Trophoblast cell (in vitro differentiated cells and primary cell): ENCODE results near the gene C10orf67.

Source experiments
- DNase-seq, 2 donors: peaks; one replicate each; pipeline ENCODE4 v3.0.0-alpha.2; 2016
- H2AFZ ChIP-seq: 2 replicates; pipeline ENCODE4 v1.6.1; 2013; ENCODE audit warnings: low read length, moderate library complexity, mild to moderate bottlenecking; ENCODE audit not compliant: insufficient read depth, poor library complexity
- H2AK5ac ChIP-seq: 2 replicates; pipeline ENCODE4 v1.6.1; 2013; ENCODE audit warnings: mild to moderate bottlenecking, low read length
- H2BK120ac ChIP-seq: 2 replicates; pipeline ENCODE4 v1.6.1; 2013; ENCODE audit warnings: low read length, mild to moderate bottlenecking, moderate library complexity; ENCODE audit not compliant: insufficient read depth, poor library complexity
- H2BK12ac ChIP-seq: 2 replicates; pipeline ENCODE4 v1.6.1; 2013; ENCODE audit warnings: mild to moderate bottlenecking, low read length, moderate library complexity
- H2BK5ac ChIP-seq: 2 replicates; pipeline ENCODE4 v1.6.1; 2013; ENCODE audit warnings: low read length, low read depth, moderate library complexity, mild to moderate bottlenecking; ENCODE audit not compliant: poor library complexity
- H3K14ac ChIP-seq: 2 replicates; pipeline ENCODE4 v1.6.1; 2013; ENCODE audit warnings: mild to moderate bottlenecking, low read length
- H3K18ac ChIP-seq: 2 replicates; pipeline ENCODE4 v1.6.1; 2013; ENCODE audit warnings: mild to moderate bottlenecking, low read length
- H3K23ac ChIP-seq: 2 replicates; pipeline ENCODE4 v1.6.1; 2013; ENCODE audit warnings: low read length
- H3K27ac ChIP-seq: 2 replicates; pipeline ENCODE4 v1.5.1; 2013; ENCODE audit warnings: low read depth, mild to moderate bottlenecking, inconsistent platforms, low read length, moderate library complexity
- H3K27me3 ChIP-seq: 2 replicates; pipeline ENCODE4 v1.6.1; 2013; ENCODE audit warnings: inconsistent platforms, mild to moderate bottlenecking, low read length, moderate library complexity; ENCODE audit not compliant: insufficient read depth
- H3K36me3 ChIP-seq, 2 experiments: 1 replicate in 1 of 2; 2 replicates in 1 of 2; pipeline ENCODE4 v1.6.1; 2013; ENCODE audit warnings: low read length in 2 of 2, mild to moderate bottlenecking in 2 of 2, moderate library complexity in 1 of 2; ENCODE audit not compliant: insufficient read depth in 2 of 2, control insufficient read depth in 1 of 2
- H3K4ac ChIP-seq: 2 replicates; pipeline ENCODE4 v1.6.1; 2013; ENCODE audit warnings: low read depth, mild to moderate bottlenecking, low read length, moderate library complexity
- H3K4me1 ChIP-seq, 2 experiments: 1 replicate in 1 of 2; 2 replicates in 1 of 2; pipeline ENCODE4 v1.6.1; 2013; ENCODE audit warnings: low read length in 2 of 2, mild to moderate bottlenecking in 2 of 2, moderate library complexity in 1 of 2; ENCODE audit not compliant: insufficient read depth in 2 of 2, control insufficient read depth in 1 of 2
- H3K4me2 ChIP-seq: 2 replicates; pipeline ENCODE4 v1.6.1; 2013; ENCODE audit warnings: inconsistent platforms, mild to moderate bottlenecking, low read length, moderate library complexity
- H3K4me3 ChIP-seq: 2 replicates; pipeline ENCODE4 v1.5.1; 2013; ENCODE audit warnings: mild to moderate bottlenecking, low read depth, low read length, inconsistent platforms
- H3K79me1 ChIP-seq: one replicate; pipeline ENCODE4 v1.6.1; 2013; ENCODE audit warnings: low read length
- H3K79me2 ChIP-seq: 2 replicates; pipeline ENCODE4 v1.6.1; 2013; ENCODE audit warnings: low read length, mild to moderate bottlenecking; ENCODE audit not compliant: control insufficient read depth, insufficient read depth, poor library complexity
- H3K9ac ChIP-seq: 2 replicates; pipeline ENCODE4 v1.6.1; 2013; ENCODE audit warnings: mild to moderate bottlenecking, low read length
- H3K9me3 ChIP-seq: 2 replicates; pipeline ENCODE4 v1.6.1; 2013; ENCODE audit warnings: low read depth, mild to moderate bottlenecking, control low read depth, inconsistent platforms, low read length; ENCODE audit not compliant: insufficient read depth
- H4K12ac ChIP-seq: 2 replicates; pipeline ENCODE4 v1.6.1; 2013; ENCODE audit warnings: low read depth, mild to moderate bottlenecking, low read length, moderate library complexity
- H4K8ac ChIP-seq: 2 replicates; pipeline ENCODE4 v1.6.1; 2013; ENCODE audit warnings: low read depth, mild to moderate bottlenecking, low read length, moderate library complexity
- H4K91ac ChIP-seq: one replicate; pipeline ENCODE4 v1.6.1; 2013; ENCODE audit warnings: low read depth, mild to moderate bottlenecking, low read length, moderate library complexity
- WGBS: extraction: QIAGEN DNeasy Blood & Tissue Kit; methylation state at CpG from one replicate; pipeline ENCODE4 v1.1.7; 2013; ENCODE audit warnings: missing lambda C conversion rate; ENCODE audit not compliant: insufficient read length, insufficient coverage; ENCODE audit errors: extremely low coverage; 5-methylcytosine and 5-hydroxymethylcytosine counted together

C10orf67 gene

DNA sequence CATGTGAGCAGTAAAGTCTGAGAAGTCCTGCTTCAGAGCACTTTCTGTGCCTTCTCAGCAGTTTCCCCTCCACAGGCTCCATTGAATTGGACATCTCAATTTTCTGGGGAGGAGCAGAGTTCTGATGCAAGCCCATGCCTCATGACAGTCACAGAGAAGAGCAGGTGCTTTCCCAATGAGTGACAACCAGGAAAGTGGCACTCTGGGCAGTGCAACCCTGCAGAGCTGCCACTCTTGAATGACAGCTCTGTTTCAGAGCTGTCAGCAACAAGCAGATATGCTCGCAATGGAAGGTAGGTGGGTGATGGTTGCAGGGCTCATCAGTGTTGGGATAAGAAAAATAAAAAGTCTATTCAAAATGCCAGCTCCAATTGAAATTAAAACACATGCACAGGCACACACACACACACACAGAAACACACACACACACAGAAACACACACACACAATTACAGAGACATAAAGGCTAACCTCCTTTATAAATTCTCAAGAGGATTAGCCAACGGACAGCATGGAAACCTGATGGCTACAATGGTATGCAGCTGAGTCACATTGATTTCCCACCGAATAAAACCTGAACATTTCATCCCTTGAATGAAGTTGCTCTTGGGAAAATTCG lies 50.5 kb downstream of the C10orf67 start:
- Histone ChIP-seq H2BK5ac (no peak overlapping the region), H3K79me2 (no peaks in the 10 kb centered on the region), H3K23ac (no peak overlapping the region), H4K12ac (no peak overlapping the region), H3K27me3 (no peaks in the 10 kb centered on the region), H3K4me1 (no peaks in the 10 kb centered on the region), H3K4me2 (no peak overlapping the region), H3K4me3 (no peak overlapping the region), H3K9ac (no peak overlapping the region), H3K14ac (no peak overlapping the region), H3K79me1 (no peaks in the 10 kb centered on the region), H3K4ac (no peak overlapping the region), H3K18ac (no peak overlapping the region), H4K8ac (no peak overlapping the region), H2BK12ac (no peak overlapping the region), H2AK5ac (no peak overlapping the region), H2BK120ac (no peak overlapping the region), H3K27ac (no peak overlapping the region), H2AFZ (no peak overlapping the region), H3K9me3 (no peaks in the 10 kb centered on the region), H3K36me3 (no peaks in the 10 kb centered on the region), H4K91ac (no peak overlapping the region)
- no peak for DNase-seq
- no CpG with 5 or more reads among the region's 4 CpGs for WGBS

DNA sequence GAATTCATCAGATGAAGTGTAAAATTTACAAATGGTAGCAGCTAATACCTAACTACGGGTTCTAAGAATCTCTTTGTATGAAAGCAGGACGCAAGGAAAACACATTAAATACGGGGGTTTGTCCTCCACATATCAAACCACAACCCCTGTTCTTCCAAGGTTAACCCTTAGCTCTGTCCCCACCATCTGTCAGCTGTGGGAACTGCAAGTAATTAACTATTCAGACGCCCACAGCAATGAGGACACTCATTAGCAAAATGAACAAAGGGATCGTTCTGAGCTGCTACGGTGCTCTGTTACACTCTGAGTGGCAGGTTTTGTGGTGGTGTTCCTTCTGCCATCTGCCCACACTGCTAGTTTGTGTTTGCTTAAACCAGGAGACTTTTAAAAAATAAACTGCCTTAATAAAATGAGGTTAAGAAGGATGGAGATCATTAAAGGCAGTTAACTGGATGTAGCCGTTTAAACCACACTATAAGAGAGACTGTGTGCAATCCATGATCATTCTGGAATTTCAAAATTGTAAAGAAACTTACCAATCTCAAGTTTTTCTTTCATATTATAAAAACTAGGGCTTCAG lies 51.4 kb downstream of the C10orf67 start:
- H3K79me1 ChIP-seq: no peaks in the 10 kb centered on the region
- H3K9me3 ChIP-seq: no peaks in the 10 kb centered on the region
- H2BK5ac ChIP-seq: no peak overlapping the region
- no peak overlapping the region for H2BK12ac ChIP-seq
- H3K4me3 ChIP-seq: no peak overlapping the region
- H4K8ac ChIP-seq: no peak overlapping the region
- H3K27me3 ChIP-seq: no peaks in the 10 kb centered on the region
- no peak overlapping the region for H3K18ac ChIP-seq
- H3K79me2 ChIP-seq: no peaks in the 10 kb centered on the region
- no peak overlapping the region for H3K23ac ChIP-seq
- H3K9ac ChIP-seq: no peak overlapping the region
- no peaks in the 10 kb centered on the region for H3K4me1 ChIP-seq
- no peak overlapping the region for H3K27ac ChIP-seq
- no peak overlapping the region for H3K14ac ChIP-seq
- no peaks in the 10 kb centered on the region for H3K36me3 ChIP-seq
- DNase-seq: peak in 1 of 2 donors; percentile 27
- H2AK5ac ChIP-seq: no peak overlapping the region
- H3K4me2 ChIP-seq: no peak overlapping the region
- H2AFZ ChIP-seq: no peak overlapping the region
- H4K12ac ChIP-seq: no peak overlapping the region
- no CpG with 5 or more reads among the region's 7 CpGs for WGBS
- H2BK120ac ChIP-seq: no peak overlapping the region
- no peak overlapping the region for H4K91ac ChIP-seq
- H3K4ac ChIP-seq: no peak overlapping the region

DNA sequence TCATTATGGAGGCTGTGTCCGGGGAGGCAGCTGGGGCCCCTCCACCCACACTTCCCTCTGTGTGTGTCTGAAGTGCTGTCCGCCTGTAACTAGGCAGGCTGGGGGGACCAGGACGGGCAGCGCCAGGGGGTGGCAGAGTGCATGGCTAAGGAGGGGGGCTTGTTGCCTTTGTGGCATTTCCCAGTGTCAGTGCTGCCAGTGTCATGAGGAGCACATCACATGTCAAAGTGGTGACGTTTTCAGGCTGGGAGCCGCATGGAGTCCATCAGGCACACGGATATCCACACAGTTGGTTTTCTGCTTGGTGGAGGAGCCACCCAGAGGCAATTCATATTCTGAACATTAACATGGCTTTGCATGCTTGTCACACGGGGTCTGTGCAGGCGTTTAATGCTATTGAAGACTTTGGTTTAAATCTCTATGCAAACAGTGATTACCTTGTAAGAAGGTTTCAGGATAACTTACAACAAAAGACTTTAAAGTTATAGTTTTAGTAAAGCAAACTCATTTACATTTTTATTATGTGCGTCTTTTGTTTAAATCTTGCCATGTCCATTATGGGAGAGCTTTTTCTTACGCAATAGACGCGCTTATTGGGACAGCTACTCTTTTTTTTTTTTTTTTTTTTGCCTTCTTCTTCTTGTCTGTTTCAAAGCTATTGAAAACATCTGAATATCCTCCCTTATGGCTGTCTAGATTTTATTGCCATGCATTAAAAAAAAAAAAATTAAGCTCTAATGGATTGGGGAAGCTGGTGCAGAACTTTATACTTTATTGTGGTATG lies 52.9 kb downstream of the C10orf67 start:
- no peak overlapping the region for H3K4me3 ChIP-seq
- no peak overlapping the region for H4K91ac ChIP-seq
- no peaks in the 10 kb centered on the region for H3K27me3 ChIP-seq
- H3K18ac ChIP-seq: no peak overlapping the region
- no peaks in the 10 kb centered on the region for H3K9me3 ChIP-seq
- H3K4me2 ChIP-seq: no peak overlapping the region
- H3K79me1 ChIP-seq: no peaks in the 10 kb centered on the region
- H3K36me3 ChIP-seq: no peaks in the 10 kb centered on the region
- no peak overlapping the region for H2BK12ac ChIP-seq
- H2BK120ac ChIP-seq: no peak overlapping the region
- H4K12ac ChIP-seq: no peak overlapping the region
- no peak overlapping the region for H3K14ac ChIP-seq
- H4K8ac ChIP-seq: no peak overlapping the region
- H3K79me2 ChIP-seq: no peaks in the 10 kb centered on the region
- no peak overlapping the region for H3K27ac ChIP-seq
- H3K4ac ChIP-seq: no peak overlapping the region
- H3K23ac ChIP-seq: no peak overlapping the region
- no peaks in the 10 kb centered on the region for H3K4me1 ChIP-seq
- no peak overlapping the region for H2AK5ac ChIP-seq
- WGBS: no CpG with 5 or more reads among the region's 13 CpGs
- H2BK5ac ChIP-seq: no peak overlapping the region
- H2AFZ ChIP-seq: no peak overlapping the region
- H3K9ac ChIP-seq: no peak overlapping the region
- no peak for DNase-seq

DNA sequence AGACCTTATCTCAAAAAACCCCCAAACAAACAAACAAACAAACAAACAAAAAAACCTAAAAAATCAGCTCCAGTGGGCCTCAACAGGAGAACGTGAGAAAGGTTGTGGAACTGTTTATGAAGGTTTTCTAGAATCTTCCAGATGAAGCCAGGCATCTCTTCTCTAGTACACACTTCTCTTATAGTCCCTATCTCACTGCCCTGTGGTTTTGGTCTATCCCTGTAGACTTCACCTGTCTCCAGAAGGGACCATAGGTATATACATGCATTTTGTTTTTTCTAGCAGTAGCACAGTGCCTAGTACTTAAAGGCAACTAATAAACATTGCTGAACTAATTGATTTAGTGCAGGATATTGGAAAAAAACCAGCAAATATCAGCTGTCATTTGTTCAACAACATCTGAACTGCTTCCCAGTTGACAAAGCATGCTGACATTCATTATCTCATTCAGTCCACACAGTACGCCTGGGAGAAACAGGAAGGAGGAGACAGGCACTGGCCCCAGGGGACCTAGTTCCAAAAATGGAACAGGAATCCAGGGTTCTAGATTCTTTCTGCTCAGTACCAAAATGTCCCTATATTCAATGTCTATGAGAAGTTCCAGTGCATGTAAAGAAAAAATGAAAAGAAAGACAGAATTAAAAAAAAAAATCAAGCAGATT lies 59.8 kb downstream of the C10orf67 start:
- no CpG with 5 or more reads among the region's 2 CpGs for WGBS
- H3K23ac ChIP-seq: no peak overlapping the region
- no peak overlapping the region for H3K18ac ChIP-seq

More for the DNA sequence above, 59.8 kb downstream of the C10orf67 start:
- H3K27me3 ChIP-seq: no peaks in the 10 kb centered on the region
- H3K27ac ChIP-seq: no peak overlapping the region
- H4K12ac ChIP-seq: no peak overlapping the region
- no peak overlapping the region for H2BK5ac ChIP-seq
- H3K4ac ChIP-seq: no peak overlapping the region
- no peak overlapping the region for H2AK5ac ChIP-seq
- H3K4me2 ChIP-seq: no peak overlapping the region
- no peaks in the 10 kb centered on the region for H3K36me3 ChIP-seq
- H3K4me1 ChIP-seq: no peaks in the 10 kb centered on the region
- H3K4me3 ChIP-seq: no peak overlapping the region
- H3K14ac ChIP-seq: no peak overlapping the region
- no peak overlapping the region for H2BK120ac ChIP-seq
- H4K91ac ChIP-seq: no peak overlapping the region
- no peak for DNase-seq
- no peak overlapping the region for H4K8ac ChIP-seq
- no peaks in the 10 kb centered on the region for H3K79me2 ChIP-seq
- H2BK12ac ChIP-seq: no peak overlapping the region
- H2AFZ ChIP-seq: no peak overlapping the region
- no peaks in the 10 kb centered on the region for H3K9me3 ChIP-seq
- H3K79me1 ChIP-seq: no peaks in the 10 kb centered on the region
- H3K9ac ChIP-seq: no peak overlapping the region
